ENCODE measurements around the gene GDE1. TPM values are rescaled to one million over a fixed set of nuclear protein-coding genes. Genes with fewer than 3 reads are reported as not detected.

GDE1 gene
- polyA plus RNA-seq, 1 donor (not counting 4 experiments of a cell fraction or from before 2014, with no cell fraction given), result 52.9 TPM

- Histone ChIP-seq H3K4me2 (ENCODE audit: control insufficient read depth, extremely low read depth, insufficient read depth, low read depth, low read length) (no peak overlapping the region), H2AFZ (ENCODE audit: control insufficient read depth, low read length) (no peak overlapping the region), H3K4me1 (ENCODE audit: control insufficient read depth, extremely low read depth, insufficient read depth, low read length) (no peaks in the 10 kb centered on the region), H3K4me3 (ENCODE audit: control insufficient read depth in 2 of 3, extremely low read depth in 1 of 3, insufficient read depth in 2 of 3, low read depth in 1 of 3, low read length in 3 of 3) (no peak overlapping the region), H3K9me1 (ENCODE audit: control insufficient read depth, extremely low read depth, insufficient read depth, low read length) (no peaks in the 10 kb centered on the region), H3K9ac (ENCODE audit: control insufficient read depth, extremely low read depth, insufficient read depth, low read length) (no peak overlapping the region), H3K27me3 (ENCODE audit: control insufficient read depth, extremely low read depth, insufficient read depth, low read length) (no peaks in the 10 kb centered on the region), H3K9me3 (ENCODE audit: control insufficient read depth, low read depth, low read length) (no peaks in the 10 kb centered on the region), H3K79me2 (ENCODE audit: control insufficient read depth, insufficient read depth, low read length) (no peaks in the 10 kb centered on the region), H3K36me3 (ENCODE audit: control insufficient read depth in 2 of 2, extremely low read depth in 1 of 2, insufficient read depth in 2 of 2, low read length in 2 of 2) (peaks cover 0 to 8% of the 10 kb centered on the region in 2 experiments), H4K20me1 (ENCODE audit: control insufficient read depth, extremely low read depth, insufficient read depth, low read length) (no peaks in the 10 kb centered on the region), H3K27ac (ENCODE audit: control insufficient read depth, insufficient read depth, low read length) (no peak overlapping the region)
- dilution Hi-C loops (cut with MboI; ENCODE audit: extremely low pct_ligation_motif_present, low sequenced_read_pairs), result no loop called here
- TF ChIP-seq CTCF (optimal IDR thresholded peaks at IDR 0.05 in 1 of 3, IDR thresholded peaks at IDR 0.05 in 1 of 3, conservative IDR thresholded peaks at IDR 0.05 in 1 of 3; ENCODE audit: extremely low read depth in 1 of 3, insufficient read depth in 2 of 3, low read length in 3 of 3) (no peak), EZH2 (IDR thresholded peaks at IDR 0.05; ENCODE audit: low read length) (no peak)
- DNase-seq (ENCODE audit: low read depth, low spot score) (no peak), FAIRE-seq (no peak)
These were observed 44.5 kb upstream of the GDE1 start for GRCh38 chr16:19566362-19566761.

- H3K27me3 ChIP-seq (ENCODE audit: control insufficient read depth, extremely low read depth, insufficient read depth, low read length), result no peaks in the 10 kb centered on the region
- H3K36me3 ChIP-seq (ENCODE audit: control insufficient read depth in 2 of 2, extremely low read depth in 1 of 2, insufficient read depth in 2 of 2, low read length in 2 of 2), result peaks cover 0 to 6% of the 10 kb centered on the region in 2 experiments
- H3K79me2 ChIP-seq (ENCODE audit: control insufficient read depth, insufficient read depth, low read length), result no peaks in the 10 kb centered on the region
- H3K9me3 ChIP-seq (ENCODE audit: control insufficient read depth, low read depth, low read length), result no peaks in the 10 kb centered on the region
- H3K4me3 ChIP-seq (ENCODE audit: control insufficient read depth in 2 of 3, extremely low read depth in 1 of 3, insufficient read depth in 2 of 3, low read depth in 1 of 3, low read length in 3 of 3), result no peak overlapping the region
- no peak overlapping the region for H3K27ac ChIP-seq (ENCODE audit: control insufficient read depth, insufficient read depth, low read length)
- DNase-seq (ENCODE audit: low read depth, low spot score) (no peak), FAIRE-seq (no peak)
- dilution Hi-C loops (cut with MboI; ENCODE audit: extremely low pct_ligation_motif_present, low sequenced_read_pairs), result no loop called here
- H3K9ac ChIP-seq (ENCODE audit: control insufficient read depth, extremely low read depth, insufficient read depth, low read length), result no peak overlapping the region
- no peaks in the 10 kb centered on the region for H3K4me1 ChIP-seq (ENCODE audit: control insufficient read depth, extremely low read depth, insufficient read depth, low read length)
- H3K9me1 ChIP-seq (ENCODE audit: control insufficient read depth, extremely low read depth, insufficient read depth, low read length), result no peaks in the 10 kb centered on the region
- H4K20me1 ChIP-seq (ENCODE audit: control insufficient read depth, extremely low read depth, insufficient read depth, low read length), result no peaks in the 10 kb centered on the region
- H3K4me2 ChIP-seq (ENCODE audit: control insufficient read depth, extremely low read depth, insufficient read depth, low read depth, low read length), result no peak overlapping the region
- H2AFZ ChIP-seq (ENCODE audit: control insufficient read depth, low read length), result no peak overlapping the region
- TF ChIP-seq CTCF (optimal IDR thresholded peaks at IDR 0.05 in 1 of 3, IDR thresholded peaks at IDR 0.05 in 1 of 3, conservative IDR thresholded peaks at IDR 0.05 in 1 of 3; ENCODE audit: extremely low read depth in 1 of 3, insufficient read depth in 2 of 3, low read length in 3 of 3), result no peak
- TF ChIP-seq EZH2 (IDR thresholded peaks at IDR 0.05; ENCODE audit: low read length), result no peak
These were observed 41.5 kb upstream of the GDE1 start for GRCh38 chr16:19563377-19563776.

All from keratinocyte (primary cell).